OCI-LY1 (cell line): ENCODE measurements around the gene SPRN.

Experiments used
- H2AFZ ChIP-seq: fragments of 200-600 bp; sonication (generic), shearing (Covaris generic); 2 replicates; pipeline ENCODE4 v1.6.0; 2014; ENCODE audit warnings: antibody characterized with exemption, mild to moderate bottlenecking, low read length
- H3F3A ChIP-seq: fragments of 200-600 bp; sonication (generic), shearing (Covaris generic); 2 replicates; pipeline ENCODE4 v1.6.0; 2014; ENCODE audit warnings: mild to moderate bottlenecking, antibody characterized with exemption, low read length, moderate library complexity; ENCODE audit not compliant: insufficient read depth
- H3K27ac ChIP-seq: fragments of 200-600 bp; sonication (generic); 2 replicates; pipeline ENCODE4 v1.5.1; 2014; ENCODE audit warnings: low read length, mixed run types, mild to moderate bottlenecking, low read depth; ENCODE audit not compliant: poor library complexity, severe bottlenecking
- H3K27me3 ChIP-seq: fragments of 200-600 bp; sonication (generic); 2 replicates; pipeline ENCODE4 v1.6.0; 2014; ENCODE audit warnings: antibody characterized with exemption, mild to moderate bottlenecking, low read length, moderate library complexity; ENCODE audit not compliant: insufficient read depth
- H3K36me3 ChIP-seq: fragments of 200-600 bp; sonication (generic); 2 replicates; pipeline ENCODE4 v1.6.1; 2014; ENCODE audit warnings: mild to moderate bottlenecking, antibody characterized with exemption, low read length, moderate library complexity, mixed read lengths; ENCODE audit not compliant: insufficient read depth
- H3K4me1 ChIP-seq: fragments of 200-600 bp; sonication (generic); 2 replicates; pipeline ENCODE4 v1.5.1; 2014; ENCODE audit warnings: mild to moderate bottlenecking, low read length, moderate library complexity; ENCODE audit not compliant: insufficient read depth, severe bottlenecking
- H3K4me2 ChIP-seq: fragments of 200-600 bp; sonication (generic), shearing (Covaris generic); 2 replicates; pipeline ENCODE4 v1.6.1; 2014; ENCODE audit warnings: low read length
- H3K4me3 ChIP-seq: fragments of 200-600 bp; sonication (generic); 2 replicates; pipeline ENCODE4 v1.5.1; 2014; ENCODE audit warnings: low read length, low read depth, mild to moderate bottlenecking, mixed read lengths; ENCODE audit not compliant: poor library complexity, severe bottlenecking
- H3K79me2 ChIP-seq: fragments of 200-600 bp; shearing (Covaris generic); 2 replicates; pipeline ENCODE4 v1.6.1; 2016; ENCODE audit warnings: mixed run types, low read length, mixed read lengths; ENCODE audit not compliant: insufficient read depth
- H3K9ac ChIP-seq: fragments of 200-600 bp; sonication (generic), shearing (Covaris generic); 2 replicates; pipeline ENCODE4 v1.6.1; 2014; ENCODE audit warnings: mild to moderate bottlenecking, low read length, mixed read lengths
- H3K9me2 ChIP-seq: fragments of 200-600 bp; sonication (generic), shearing (Covaris generic); 2 replicates; pipeline ENCODE4 v1.6.1; 2014; ENCODE audit warnings: low read depth, mild to moderate bottlenecking, low read length, mixed read lengths
- H3K9me3 ChIP-seq: fragments of 200-600 bp; shearing (Covaris generic); 2 replicates; pipeline ENCODE4 v1.6.1; 2014; ENCODE audit warnings: low read length, mixed read lengths
- H4K20me1 ChIP-seq: fragments of 200-600 bp; sonication (generic), shearing (Covaris generic); 2 replicates; pipeline ENCODE4 v1.6.0; 2016; ENCODE audit warnings: mild to moderate bottlenecking, low read length; ENCODE audit not compliant: insufficient read depth
- CTCF ChIP-seq: fragments of 200-600 bp; sonication (generic), shearing (Covaris generic); IDR thresholded peaks from 2 replicates; pipeline ENCODE4 v1.5.1; 2017; ENCODE audit warnings: mild to moderate bottlenecking, antibody characterized with exemption, low read length, moderate library complexity, mixed read lengths
- EZH2 ChIP-seq: fragments of 200-600 bp; sonication (generic), shearing (Covaris generic); IDR thresholded peaks from 2 replicates; pipeline ENCODE4 v1.8.0; 2017; ENCODE audit warnings: borderline replicate concordance, mixed run types, mild to moderate bottlenecking, antibody characterized with exemption, low read length, moderate library complexity, mixed read lengths

The SPRN gene

GRCh38 chr10:133412381-133412711 is 12.1 kb downstream of the SPRN start:
- Histone ChIP-seq H3K9me3 (peaks cover 29% of the 10 kb centered on the region), H3K4me1 (no peaks in the 10 kb centered on the region), H2AFZ (no peak overlapping the region), H3K36me3 (peaks cover 78% of the 10 kb centered on the region), H3K4me3 (no peak overlapping the region), H3K9me2 (no peaks in the 10 kb centered on the region), H3K27ac (no peak overlapping the region), H4K20me1 (no peaks in the 10 kb centered on the region), H3K4me2 (no peak overlapping the region), H3K27me3 (no peaks in the 10 kb centered on the region), H3F3A (no peaks in the 10 kb centered on the region), H3K79me2 (peaks cover 36% of the 10 kb centered on the region), H3K9ac (no peak overlapping the region)
- TF ChIP-seq CTCF: no peak
- TF ChIP-seq EZH2: no peak

- Histone ChIP-seq H3K27me3 (no peaks in the 10 kb centered on the region), H3K9me2 (no peaks in the 10 kb centered on the region), H3K4me2 (no peak overlapping the region), H4K20me1 (no peaks in the 10 kb centered on the region), H3K4me1 (no peaks in the 10 kb centered on the region), H3K9ac (no peak overlapping the region), H3F3A (no peaks in the 10 kb centered on the region), H3K27ac (no peak overlapping the region), H3K36me3 (peaks cover 84% of the 10 kb centered on the region), H3K4me3 (no peak overlapping the region), H3K79me2 (peaks cover 41% of the 10 kb centered on the region), H2AFZ (no peak overlapping the region), H3K9me3 (peaks cover 34% of the 10 kb centered on the region)
- TF ChIP-seq EZH2 (no peak), CTCF (no peak)
These were observed 12.7 kb downstream of the SPRN start for GRCh38 chr10:133411523-133412380.

DNA sequence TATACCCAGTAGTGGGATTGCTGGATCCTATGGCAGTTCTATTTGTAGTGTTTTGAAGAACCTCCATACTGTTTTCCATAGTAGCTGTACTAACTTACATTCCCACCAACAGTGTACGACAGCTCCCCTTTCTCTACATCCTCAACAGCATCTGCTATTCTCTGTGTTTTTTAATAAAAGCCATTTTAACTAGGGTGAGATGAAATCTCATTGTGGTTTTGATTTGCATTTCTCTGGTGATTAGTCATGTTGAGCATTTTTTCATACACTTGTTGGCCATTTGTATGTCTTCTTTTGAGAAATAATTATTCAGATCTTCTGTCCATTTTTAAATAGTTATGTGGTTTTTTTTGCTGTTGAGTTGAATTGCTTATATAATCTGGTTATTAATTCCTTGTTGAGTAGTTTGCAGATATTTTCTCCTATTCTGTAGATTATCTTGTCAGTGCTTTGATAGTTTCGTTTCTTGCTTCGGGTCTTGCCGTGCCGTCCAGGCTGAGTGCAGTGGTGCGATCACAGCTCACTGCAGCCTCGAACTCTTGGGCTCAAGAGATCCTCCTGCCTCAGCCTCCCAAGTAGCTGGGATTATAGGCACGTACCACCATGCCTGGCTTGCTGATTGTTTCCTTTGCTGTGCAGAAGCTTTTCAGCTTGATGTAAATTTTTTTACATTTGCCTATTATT is 18.4 kb downstream of the SPRN start:
- H3K9me3 ChIP-seq: peaks cover 11% of the 10 kb centered on the region
- H3F3A ChIP-seq: no peaks in the 10 kb centered on the region
- peak overlapping the region; percentile 12 for H3K27ac ChIP-seq
- peaks cover 46% of the 10 kb centered on the region for H3K79me2 ChIP-seq
- no peaks in the 10 kb centered on the region for H4K20me1 ChIP-seq
- H3K9ac ChIP-seq: no peak overlapping the region
- H3K27me3 ChIP-seq: no peaks in the 10 kb centered on the region
- TF ChIP-seq EZH2 (no peak), CTCF (no peak)
- no peaks in the 10 kb centered on the region for H3K9me2 ChIP-seq
- no peak overlapping the region for H2AFZ ChIP-seq
- peaks cover 10% of the 10 kb centered on the region for H3K4me1 ChIP-seq
- H3K4me3 ChIP-seq: no peak overlapping the region
- H3K36me3 ChIP-seq: peaks cover 98% of the 10 kb centered on the region
- no peak overlapping the region; the same call in 1 of the 2 replicates for H3K4me2 ChIP-seq
